ENCODE results near the gene POU1F1. TPM values are rescaled to one million over a fixed set of nuclear protein-coding genes. Genes with fewer than 3 reads are reported as not detected.

Gene POU1F1
- total and polyA plus RNA-seq, 2 of the 8 experiments (the other 6 are each of a cell fraction or from before 2014, with no cell fraction given): not detected

DNA sequence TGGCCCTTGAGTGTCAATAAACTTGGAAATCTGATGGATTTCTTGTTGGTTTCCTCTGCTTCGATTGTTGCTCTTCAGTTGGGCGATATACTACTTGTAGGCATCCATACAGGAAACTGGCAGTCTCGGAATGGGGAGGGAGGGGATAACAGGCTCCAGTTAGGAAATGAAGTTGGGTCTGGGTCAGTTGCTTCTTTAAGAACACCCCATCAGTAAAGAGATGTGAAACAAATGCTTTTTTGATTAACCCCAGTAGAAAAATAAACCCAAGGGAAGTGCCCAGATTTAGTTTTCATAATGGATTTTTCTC lies 48.6 kb downstream of the POU1F1 start:
- Histone ChIP-seq H3K9ac (replicated peaks in 1 of 4; ENCODE audit: extremely low read depth in 1 of 4, low read depth in 3 of 4, low read length in 3 of 4) (peak overlapping the region; percentile 54 to 86 (median 78)), H2BK120ac (replicated peaks; ENCODE audit: low read depth, low read length) (peak overlapping the region; percentile 60), H3K9me3 (ENCODE audit: insufficient read depth in 2 of 2, low read depth in 1 of 2, low read length in 1 of 2) (no peaks in the 10 kb centered on the region), H2AFZ (ENCODE audit: low read length) (peak overlapping the region; percentile 95), H3K18ac (ENCODE audit: extremely low read depth, low read length) (no peak overlapping the region), H2BK5ac (ENCODE audit: low read depth, low read length) (peak overlapping the region; percentile 54; the same call in 1 of the 2 replicates), H3K4me1 (replicated peaks in 1 of 4; ENCODE audit: control insufficient read depth in 3 of 4, insufficient read depth in 4 of 4, low read length in 3 of 4) (peaks cover 0 to 4% (median 0%) of the 10 kb centered on the region in 4 experiments; a peak in 1 of 7 replicates), H3K4me3 (ENCODE audit: extremely low read depth in 1 of 4, insufficient read depth in 2 of 4, low read depth in 3 of 4, low read length in 4 of 4) (peak overlapping the region; percentile 75 to 99 (median 98)), H3K4me2 (ENCODE audit: insufficient read depth in 1 of 2, low read depth in 2 of 2, low read length in 2 of 2) (peak overlapping the region; percentile 74 to 83), H3K56ac (replicated peaks; ENCODE audit: insufficient read length, low read depth, low read length) (peak overlapping the region; percentile 84), H3K14ac (ENCODE audit: insufficient read length) (no peak overlapping the region), H3K23ac (ENCODE audit: insufficient read length) (no peak overlapping the region), H4K20me1 (replicated peaks in 1 of 2; ENCODE audit: control insufficient read depth in 1 of 2, insufficient read depth in 2 of 2, low read length in 2 of 2) (peaks cover 1 to 4% of the 10 kb centered on the region in 2 experiments), H2AK5ac (ENCODE audit: low read depth, low read length) (no peak overlapping the region), H2BK20ac (ENCODE audit: low read length) (no peak overlapping the region), H2BK12ac (ENCODE audit: low read depth, low read length) (no peak overlapping the region), H3K27ac (ENCODE audit: low read depth, low read length) (peak overlapping the region; percentile 81), H3K79me2 (ENCODE audit: control insufficient read depth in 1 of 2, insufficient read depth in 2 of 2, low read length in 2 of 2) (peaks cover 5 to 53% of the 10 kb centered on the region in 2 experiments; a peak in 3 of 4 replicates), H4K8ac (ENCODE audit: extremely low read depth, insufficient read depth, low read length) (peak overlapping the region; percentile 85; the same call in 1 of the 2 replicates), H4K5ac (ENCODE audit: insufficient read length, low read depth, low read length) (peak overlapping the region; percentile 86), H3K79me1 (ENCODE audit: low read depth, low read length) (no peaks in the 10 kb centered on the region), H3K23me2 (ENCODE audit: low read depth, low read length) (peaks cover 5% of the 10 kb centered on the region; the same call in 1 of the 2 replicates), H3K27me3 (replicated peaks in 1 of 4; ENCODE audit: control insufficient read depth in 3 of 4, extremely low read depth in 1 of 4, insufficient read depth in 3 of 4, low read length in 3 of 4) (no peaks in the 10 kb centered on the region), H2BK15ac (ENCODE audit: low read length) (no peak overlapping the region), H4K91ac (replicated peaks; ENCODE audit: insufficient read length, low read length) (no peak overlapping the region), H3K36me3 (ENCODE audit: control insufficient read depth in 2 of 4, insufficient read depth in 4 of 4, low read length in 3 of 4) (no peaks in the 10 kb centered on the region), H3K4ac (replicated peaks; ENCODE audit: insufficient read length, low read depth, low read length) (peak overlapping the region; percentile 80)
- no peak for TF ChIP-seq SAP30 (IDR thresholded peaks at IDR 0.05; ENCODE audit: insufficient read depth, insufficient replicate concordance, low read length)
- TF ChIP-seq SIN3A (conservative IDR thresholded peaks at IDR 0.05 in 1 of 2, IDR thresholded peaks at IDR 0.05 in 1 of 2; ENCODE audit: low read depth in 1 of 2, low read length in 2 of 2): peak in 1 of 2 experiments; percentile 39; a peak in 2 of 4 replicates
- TF ChIP-seq POU5F1 (IDR thresholded peaks at IDR 0.05; ENCODE audit: low read depth, low read length): no peak
- CTCF ChIA-PET (ENCODE audit: partially characterized antibody): interaction anchor here (1.1 kb wide), 1 partner anchor 60 kb away, joined by 3 read pairs; no protein-coding TSS in a partner anchor
- FAIRE-seq (no peak), DNase-seq (ENCODE audit: low read depth in 1 of 2, low spot score in 2 of 2) (no peak)
- WGBS, 2 experiments (ENCODE audit: extremely low coverage in 1 of 2, insufficient coverage in 1 of 2, insufficient read length in 1 of 2, insufficient replicate concordance in 2 of 2, low coverage in 1 of 2, low lambda C conversion rate in 2 of 2, missing lambda C conversion rate in 1 of 2): 4% methylated on average over 3 of the region's 3 CpGs; no CpG with 5 or more reads in 1 of the 2 experiments
- POLR2A ChIA-PET (ENCODE audit: partially characterized antibody): interaction anchor here (1.0 to 1.2 kb wide), 2 partner anchors 8 to 29 kb away, joined by 3 to 4 read pairs; no protein-coding TSS in a partner anchor
